Liver (tissue), 9 donors: ENCODE data around the gene GPC1. TPM values are rescaled to one million over a fixed set of nuclear protein-coding genes. Genes with fewer than 3 reads are reported as not detected.

Experiments used
- DNase-seq: peaks from one replicate; pipeline ENCODE4 v3.0.0-alpha.2; 2017; ENCODE audit warnings: low spot score
- H3K27ac ChIP-seq, 2 donors: one replicate each; pipeline ENCODE4 v1.7.0; 2013; ENCODE audit warnings: inconsistent platforms in 2 of 2, low read length in 2 of 2, control low read depth in 1 of 2, low read depth in 1 of 2, mild to moderate bottlenecking in 1 of 2
- H3K27me3 ChIP-seq, 4 donors: one replicate each; pipeline versions ENCODE4 v1.6.1 to v1.7.0; 2013; ENCODE audit warnings: low read length in 3 of 4, inconsistent platforms in 1 of 4, mild to moderate bottlenecking in 1 of 4, moderate library complexity in 1 of 4; ENCODE audit not compliant: control insufficient read depth in 4 of 4, insufficient read depth in 4 of 4
- H3K36me3 ChIP-seq, 4 donors: one replicate each; pipeline versions ENCODE4 v1.6.1 to v1.7.0; 2013; ENCODE audit warnings: low read length in 3 of 4, mild to moderate bottlenecking in 3 of 4, low read depth in 1 of 4, moderate library complexity in 1 of 4; ENCODE audit not compliant: control insufficient read depth in 4 of 4, insufficient read depth in 3 of 4
- H3K4me1 ChIP-seq, 4 donors: one replicate each; pipeline versions ENCODE4 v1.6.1 to v1.7.0; 2013; ENCODE audit warnings: low read length in 3 of 4, mild to moderate bottlenecking in 3 of 4, moderate library complexity in 1 of 4; ENCODE audit not compliant: control insufficient read depth in 4 of 4, insufficient read depth in 4 of 4
- H3K4me3 ChIP-seq, 3 donors: one replicate each; pipeline versions ENCODE4 v1.6.1 to v1.7.0; 2013; ENCODE audit warnings: low read length in 3 of 3, control low read depth in 1 of 3, low read depth in 1 of 3, mild to moderate bottlenecking in 1 of 3
- H3K9ac ChIP-seq, 2 donors: one replicate each; pipeline ENCODE4 v1.7.0; 2013; ENCODE audit warnings: low read length in 2 of 2, mild to moderate bottlenecking in 2 of 2, moderate library complexity in 2 of 2, control low read depth in 1 of 2, low read depth in 1 of 2
- H3K9me3 ChIP-seq, 4 donors: one replicate each; pipeline versions ENCODE4 v1.6.1 to v1.7.0; 2013; ENCODE audit warnings: low read length in 3 of 4; ENCODE audit not compliant: control insufficient read depth in 4 of 4
- EGR1 ChIP-seq, 2 donors: IDR thresholded peaks; 2 replicates each; pipeline ENCODE4 v1.6.1; 2016 to 2018; ENCODE audit warnings: antibody characterized with exemption in 2 of 2, low read depth in 2 of 2
- FOXA1 ChIP-seq: IDR thresholded peaks from 2 replicates; pipeline ENCODE4 v1.6.1; 2016; ENCODE audit warnings: antibody characterized with exemption
- FOXA2 ChIP-seq: IDR thresholded peaks from 2 replicates; pipeline ENCODE4 v1.6.1; 2016; ENCODE audit warnings: antibody characterized with exemption
- GABPA ChIP-seq, 2 donors: IDR thresholded peaks in 1 of 2; conservative IDR thresholded peaks in 1 of 2; 2 replicates each; pipeline ENCODE4 v1.6.1; 2016; ENCODE audit warnings: antibody characterized with exemption in 2 of 2, mild to moderate bottlenecking in 1 of 2, moderate library complexity in 1 of 2
- HNF4G ChIP-seq: IDR thresholded peaks from 2 replicates; pipeline ENCODE4 v1.6.1; 2016; ENCODE audit warnings: antibody characterized with exemption
- JUND ChIP-seq, 2 donors: IDR thresholded peaks; 2 replicates each; pipeline ENCODE4 v1.6.1; 2016; ENCODE audit warnings: antibody characterized with exemption in 2 of 2
- NR2F2 ChIP-seq: IDR thresholded peaks from 2 replicates; pipeline ENCODE4 v1.6.1; 2016; ENCODE audit warnings: antibody characterized with exemption
- RXRA ChIP-seq, 2 donors: IDR thresholded peaks; 2 replicates each; pipeline ENCODE4 v1.6.1; 2017 to 2018; ENCODE audit warnings: antibody characterized with exemption in 2 of 2, mild to moderate bottlenecking in 1 of 2
- SP1 ChIP-seq: IDR thresholded peaks from 2 replicates; pipeline ENCODE4 v1.6.1; 2018; ENCODE audit warnings: antibody characterized with exemption, mild to moderate bottlenecking
- TAF1 ChIP-seq: conservative IDR thresholded peaks from 2 replicates; pipeline ENCODE4 v1.6.1; 2016; ENCODE audit warnings: antibody characterized with exemption, mild to moderate bottlenecking
- YY1 ChIP-seq: IDR thresholded peaks from 2 replicates; pipeline ENCODE4 v1.6.1; 2016; ENCODE audit warnings: antibody characterized with exemption, mild to moderate bottlenecking
- WGBS: extraction: QIAGEN DNeasy Blood & Tissue Kit; methylation state at CpG from one replicate; pipeline ENCODE4 v1.1.7; 2013; 5-methylcytosine and 5-hydroxymethylcytosine counted together
- polyA plus RNA-seq, 2 donors: library from polyadenylated mRNA; stranded (reverse) in 1 of 2; unstranded in 1 of 2; fragments of 200-250 nt in 1 of 2; fragments of >200 nt in 1 of 2; fragmentation: Nextera tagmentation in 1 of 2; extraction: Ambion mirVana in 1 of 2; gene quantifications; one replicate each; pipeline versions ENCODE4 v1.2.1 to v1.2.3, GENCODE V29; 2013 to 2015
- total RNA-seq, 2 donors: library from RNA; depleted of rRNA; stranded (reverse); fragments of >200 nt; gene quantifications; one replicate each; pipeline ENCODE4 v1.2.3, GENCODE V29; 2014
- TF ChIP-seq, protein P1 (sequence below): IDR thresholded peaks from 2 replicates; pipeline ENCODE4 v1.6.1; 2016; ENCODE audit warnings: antibody characterized with exemption
- TF ChIP-seq, protein P2 (sequence below): fragments of 150-350 bp; IDR thresholded peaks from 2 replicates; pipeline ENCODE4 v1.5.1; 2017; ENCODE audit warnings: improper control_type of control experiment, low read depth, low read length; ENCODE audit not compliant: missing input control
- TF ChIP-seq, protein P3 (sequence below): IDR thresholded peaks from 2 replicates; pipeline ENCODE4 v1.6.1; 2016; ENCODE audit warnings: antibody characterized with exemption
- donor health status: healthy.
- donor health status: healthy.
- donor health status: healthy.
- donor health status: healthy.
- donor health status: healthy.

The GPC1 gene
- total and polyA plus RNA-seq, 4 donors = 3.2 to 41.0 (median 9.1) TPM

- Histone ChIP-seq H3K9ac (no peak overlapping the region), H3K4me3 (no peak overlapping the region), H3K36me3 (no peaks in the 10 kb centered on the region), H3K27ac (no peak overlapping the region), H3K4me1 (no peaks in the 10 kb centered on the region), H3K27me3 (no peaks in the 10 kb centered on the region), H3K9me3 (no peaks in the 10 kb centered on the region)
- no peak for TF ChIP-seq JUND (IDR thresholded peaks at IDR 0.05)
- 94% methylated on average over 18 of the region's 18 CpGs for WGBS
- no peak for DNase-seq
Measured at GRCh38 chr2:240404174-240404852, 31.1 kb upstream of the GPC1 start.

- H3K27ac ChIP-seq = no peak overlapping the region
- DNase-seq = no peak
- H3K27me3 ChIP-seq = no peaks in the 10 kb centered on the region
- no peak overlapping the region for H3K9ac ChIP-seq
- H3K4me1 ChIP-seq = no peaks in the 10 kb centered on the region
- 94% methylated on average over 15 of the region's 15 CpGs for WGBS
- no peaks in the 10 kb centered on the region for H3K9me3 ChIP-seq
- TF ChIP-seq NR2F2 (no peak), GABPA (IDR thresholded peaks at IDR 0.05 in 1 of 2, conservative IDR thresholded peaks at IDR 0.05 in 1 of 2) (no peak), HNF4G (no peak), TAF1 (no peak), FOXA2 (no peak), RXRA (IDR thresholded peaks at IDR 0.05) (no peak), JUND (IDR thresholded peaks at IDR 0.05) (no peak), YY1 (no peak), FOXA1 (no peak), SP1 (no peak), EGR1 (IDR thresholded peaks at IDR 0.05; ENCODE audit: low read depth in 2 of 2) (no peak)
- TF ChIP-seq, protein P1, sequence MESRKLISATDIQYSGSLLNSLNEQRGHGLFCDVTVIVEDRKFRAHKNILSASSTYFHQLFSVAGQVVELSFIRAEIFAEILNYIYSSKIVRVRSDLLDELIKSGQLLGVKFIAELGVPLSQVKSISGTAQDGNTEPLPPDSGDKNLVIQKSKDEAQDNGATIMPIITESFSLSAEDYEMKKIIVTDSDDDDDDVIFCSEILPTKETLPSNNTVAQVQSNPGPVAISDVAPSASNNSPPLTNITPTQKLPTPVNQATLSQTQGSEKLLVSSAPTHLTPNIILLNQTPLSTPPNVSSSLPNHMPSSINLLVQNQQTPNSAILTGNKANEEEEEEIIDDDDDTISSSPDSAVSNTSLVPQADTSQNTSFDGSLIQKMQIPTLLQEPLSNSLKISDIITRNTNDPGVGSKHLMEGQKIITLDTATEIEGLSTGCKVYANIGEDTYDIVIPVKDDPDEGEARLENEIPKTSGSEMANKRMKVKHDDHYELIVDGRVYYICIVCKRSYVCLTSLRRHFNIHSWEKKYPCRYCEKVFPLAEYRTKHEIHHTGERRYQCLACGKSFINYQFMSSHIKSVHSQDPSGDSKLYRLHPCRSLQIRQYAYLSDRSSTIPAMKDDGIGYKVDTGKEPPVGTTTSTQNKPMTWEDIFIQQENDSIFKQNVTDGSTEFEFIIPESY = no peak
- TF ChIP-seq, protein P2, sequence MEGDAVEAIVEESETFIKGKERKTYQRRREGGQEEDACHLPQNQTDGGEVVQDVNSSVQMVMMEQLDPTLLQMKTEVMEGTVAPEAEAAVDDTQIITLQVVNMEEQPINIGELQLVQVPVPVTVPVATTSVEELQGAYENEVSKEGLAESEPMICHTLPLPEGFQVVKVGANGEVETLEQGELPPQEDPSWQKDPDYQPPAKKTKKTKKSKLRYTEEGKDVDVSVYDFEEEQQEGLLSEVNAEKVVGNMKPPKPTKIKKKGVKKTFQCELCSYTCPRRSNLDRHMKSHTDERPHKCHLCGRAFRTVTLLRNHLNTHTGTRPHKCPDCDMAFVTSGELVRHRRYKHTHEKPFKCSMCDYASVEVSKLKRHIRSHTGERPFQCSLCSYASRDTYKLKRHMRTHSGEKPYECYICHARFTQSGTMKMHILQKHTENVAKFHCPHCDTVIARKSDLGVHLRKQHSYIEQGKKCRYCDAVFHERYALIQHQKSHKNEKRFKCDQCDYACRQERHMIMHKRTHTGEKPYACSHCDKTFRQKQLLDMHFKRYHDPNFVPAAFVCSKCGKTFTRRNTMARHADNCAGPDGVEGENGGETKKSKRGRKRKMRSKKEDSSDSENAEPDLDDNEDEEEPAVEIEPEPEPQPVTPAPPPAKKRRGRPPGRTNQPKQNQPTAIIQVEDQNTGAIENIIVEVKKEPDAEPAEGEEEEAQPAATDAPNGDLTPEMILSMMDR = no peak
- TF ChIP-seq, protein P3, sequence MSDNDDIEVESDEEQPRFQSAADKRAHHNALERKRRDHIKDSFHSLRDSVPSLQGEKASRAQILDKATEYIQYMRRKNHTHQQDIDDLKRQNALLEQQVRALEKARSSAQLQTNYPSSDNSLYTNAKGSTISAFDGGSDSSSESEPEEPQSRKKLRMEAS = no peak
- H3K36me3 ChIP-seq = no peaks in the 10 kb centered on the region
- no peak overlapping the region for H3K4me3 ChIP-seq
Measured at GRCh38 chr2:240405133-240405532, 30.3 kb upstream of the GPC1 start.

GRCh38 chr2:240405684-240406313, 29.7 kb upstream of the GPC1 start:
- no peaks in the 10 kb centered on the region for H3K4me1 ChIP-seq
- 94% methylated on average over 9 of the region's 9 CpGs for WGBS
- H3K4me3 ChIP-seq = no peak overlapping the region
- TF ChIP-seq HNF4G = no peak
- TF ChIP-seq, protein P2 = no peak
- TF ChIP-seq GABPA (IDR thresholded peaks at IDR 0.05 in 1 of 2, conservative IDR thresholded peaks at IDR 0.05 in 1 of 2) = no peak
- no peaks in the 10 kb centered on the region for H3K9me3 ChIP-seq
- H3K27me3 ChIP-seq = no peaks in the 10 kb centered on the region
- H3K9ac ChIP-seq = no peak overlapping the region
- no peak overlapping the region for H3K27ac ChIP-seq
- DNase-seq = no peak
- no peaks in the 10 kb centered on the region for H3K36me3 ChIP-seq
